Gastroesophageal sphincter (tissue), 3 donors: ENCODE results near the gene OR2T11.

ENCODE experiments used
- POLR2A ChIP-seq, 2 donors: fragments of 450-650 bp; IDR thresholded peaks; one replicate each; pipeline ENCODE4 v1.6.1; 2017; ENCODE audit warnings: antibody characterized with exemption in 2 of 2, mild to moderate bottlenecking in 2 of 2, moderate library complexity in 1 of 2
- TF ChIP-seq, protein P1 (sequence below), 4 experiments: fragments of 200-600 bp in 2 of 4; fragments of 450-650 bp in 2 of 4; sonication (generic) in 1 of 4; IDR thresholded peaks; one replicate each; pipeline ENCODE4 v1.5.1; 2017 to 2019; ENCODE audit warnings: antibody characterized with exemption in 4 of 4, mild to moderate bottlenecking in 2 of 4, moderate library complexity in 2 of 4

DNA sequence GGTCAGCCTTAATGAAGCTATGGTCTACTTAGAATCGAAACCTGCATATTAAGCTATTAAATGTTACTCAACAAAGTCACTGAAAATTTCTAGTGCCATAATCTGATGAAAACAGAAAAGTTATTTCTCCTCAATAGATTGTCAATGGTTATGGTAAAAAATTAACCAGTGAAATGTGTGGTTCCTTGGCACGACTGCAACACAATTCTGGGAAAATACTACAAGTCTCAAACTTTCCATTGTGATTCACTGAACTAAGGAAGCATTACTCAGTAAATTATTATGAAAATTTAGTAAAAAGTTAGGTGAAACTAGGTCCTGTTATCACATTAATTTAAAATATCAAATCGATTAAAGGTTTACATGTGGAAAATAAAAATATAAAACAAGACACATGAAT is 24.6 kb downstream of the OR2T11 start:
- TF ChIP-seq, protein P1, sequence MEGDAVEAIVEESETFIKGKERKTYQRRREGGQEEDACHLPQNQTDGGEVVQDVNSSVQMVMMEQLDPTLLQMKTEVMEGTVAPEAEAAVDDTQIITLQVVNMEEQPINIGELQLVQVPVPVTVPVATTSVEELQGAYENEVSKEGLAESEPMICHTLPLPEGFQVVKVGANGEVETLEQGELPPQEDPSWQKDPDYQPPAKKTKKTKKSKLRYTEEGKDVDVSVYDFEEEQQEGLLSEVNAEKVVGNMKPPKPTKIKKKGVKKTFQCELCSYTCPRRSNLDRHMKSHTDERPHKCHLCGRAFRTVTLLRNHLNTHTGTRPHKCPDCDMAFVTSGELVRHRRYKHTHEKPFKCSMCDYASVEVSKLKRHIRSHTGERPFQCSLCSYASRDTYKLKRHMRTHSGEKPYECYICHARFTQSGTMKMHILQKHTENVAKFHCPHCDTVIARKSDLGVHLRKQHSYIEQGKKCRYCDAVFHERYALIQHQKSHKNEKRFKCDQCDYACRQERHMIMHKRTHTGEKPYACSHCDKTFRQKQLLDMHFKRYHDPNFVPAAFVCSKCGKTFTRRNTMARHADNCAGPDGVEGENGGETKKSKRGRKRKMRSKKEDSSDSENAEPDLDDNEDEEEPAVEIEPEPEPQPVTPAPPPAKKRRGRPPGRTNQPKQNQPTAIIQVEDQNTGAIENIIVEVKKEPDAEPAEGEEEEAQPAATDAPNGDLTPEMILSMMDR (IDR thresholded peaks at IDR 0.05) = no peak
- TF ChIP-seq POLR2A (IDR thresholded peaks at IDR 0.05) = no peak
